ENCODE results near the gene SAP30BP. TPM values are rescaled to one million over a fixed set of nuclear protein-coding genes. Genes with fewer than 3 reads are reported as not detected.
A peak's percentile ranks its signal among the peaks of the same experiment; 100 is the strongest.

The SAP30BP gene
- total and polyA plus RNA-seq, 2 donors (not counting 3 experiments of a cell fraction or from before 2014, with no cell fraction given): 116 to 151 TPM

- Histone ChIP-seq H2AFZ (ENCODE audit: low read depth, low read length) (no peak overlapping the region), H3K27me3 (ENCODE audit: control insufficient read depth in 2 of 2, insufficient read depth in 2 of 2, low read length in 2 of 2) (no peaks in the 10 kb centered on the region), H3K9me3 (replicated peaks; ENCODE audit: control insufficient read depth, insufficient read depth, low read length) (no peaks in the 10 kb centered on the region), H4K20me1 (replicated peaks; ENCODE audit: control insufficient read depth, extremely low read depth, insufficient read depth, low read length) (no peaks in the 10 kb centered on the region), H3K4me2 (ENCODE audit: insufficient read depth, low read length) (no peak overlapping the region), H3K27ac (ENCODE audit: insufficient read depth, low read depth, low read length) (peak overlapping the region; percentile 29), H3K36me3 (ENCODE audit: control insufficient read depth in 2 of 2, extremely low read depth in 1 of 2, insufficient read depth in 2 of 2, low read length in 2 of 2) (no peaks in the 10 kb centered on the region), H3K4me1 (ENCODE audit: control insufficient read depth, extremely low read depth, insufficient read depth, low read length) (peaks cover 12% of the 10 kb centered on the region), H3K4me3 (replicated peaks in 1 of 3; ENCODE audit: insufficient read depth in 1 of 3, low read depth in 1 of 3, low read length in 3 of 3) (no peak overlapping the region), H3K9me1 (replicated peaks; ENCODE audit: control insufficient read depth, extremely low read depth, insufficient read depth, low read length) (no peaks in the 10 kb centered on the region), H3K79me2 (ENCODE audit: control insufficient read depth, insufficient read depth, low read length) (no peaks in the 10 kb centered on the region), H3K9ac (replicated peaks; ENCODE audit: extremely low read depth, insufficient read depth, low read length) (no peak overlapping the region)
- intact Hi-C loops (cut with micrococcal nuclease): loop anchor here (1.0 kb wide), 5 partner anchors 20 to 207 kb away; no protein-coding TSS in a partner anchor
- POLR2A ChIA-PET: interaction anchor here (0.6 to 1.6 kb wide), 4 partner anchors 9 to 116 kb away, joined by 3 to 9 read pairs (median 7); no protein-coding TSS in a partner anchor
- no TSS peak for BruUV-seq (replicated peaks)
- FAIRE-seq (peak; percentile 90), DNase-seq (ENCODE audit: low read depth, low spot score) (peak; percentile 82)
- CTCF ChIA-PET: interaction anchor here (0.5 to 16.3 kb wide), 44 partner anchors 9 to 369 kb away, joined by 3 to 625 read pairs (median 8); partner anchors contain the start of genes GALK1, GRB2, ITGB4 and RECQL5
- TF ChIP-seq POLR2A (IDR thresholded peaks at IDR 0.05; ENCODE audit: low read depth, low read length): no peak
- TF ChIP-seq, protein P1, sequence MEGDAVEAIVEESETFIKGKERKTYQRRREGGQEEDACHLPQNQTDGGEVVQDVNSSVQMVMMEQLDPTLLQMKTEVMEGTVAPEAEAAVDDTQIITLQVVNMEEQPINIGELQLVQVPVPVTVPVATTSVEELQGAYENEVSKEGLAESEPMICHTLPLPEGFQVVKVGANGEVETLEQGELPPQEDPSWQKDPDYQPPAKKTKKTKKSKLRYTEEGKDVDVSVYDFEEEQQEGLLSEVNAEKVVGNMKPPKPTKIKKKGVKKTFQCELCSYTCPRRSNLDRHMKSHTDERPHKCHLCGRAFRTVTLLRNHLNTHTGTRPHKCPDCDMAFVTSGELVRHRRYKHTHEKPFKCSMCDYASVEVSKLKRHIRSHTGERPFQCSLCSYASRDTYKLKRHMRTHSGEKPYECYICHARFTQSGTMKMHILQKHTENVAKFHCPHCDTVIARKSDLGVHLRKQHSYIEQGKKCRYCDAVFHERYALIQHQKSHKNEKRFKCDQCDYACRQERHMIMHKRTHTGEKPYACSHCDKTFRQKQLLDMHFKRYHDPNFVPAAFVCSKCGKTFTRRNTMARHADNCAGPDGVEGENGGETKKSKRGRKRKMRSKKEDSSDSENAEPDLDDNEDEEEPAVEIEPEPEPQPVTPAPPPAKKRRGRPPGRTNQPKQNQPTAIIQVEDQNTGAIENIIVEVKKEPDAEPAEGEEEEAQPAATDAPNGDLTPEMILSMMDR (IDR thresholded peaks at IDR 0.05; ENCODE audit: extremely low read depth in 1 of 2, insufficient read depth in 1 of 2, low read depth in 1 of 2, low read length in 2 of 2): peak; percentile 63 to 86
- dilution Hi-C loops (cut with MboI; ENCODE audit: extremely low pct_ligation_motif_present, low sequenced_read_pairs): no loop called here
These were observed 33.4 kb upstream of the SAP30BP start for GRCh38 chr17:75633486-75634375.

- Histone ChIP-seq H4K20me1 (replicated peaks; ENCODE audit: control insufficient read depth, extremely low read depth, insufficient read depth, low read length) (no peaks in the 10 kb centered on the region), H3K9ac (replicated peaks; ENCODE audit: extremely low read depth, insufficient read depth, low read length) (no peak overlapping the region), H3K27me3 (ENCODE audit: control insufficient read depth in 2 of 2, insufficient read depth in 2 of 2, low read length in 2 of 2) (no peaks in the 10 kb centered on the region), H3K9me3 (replicated peaks; ENCODE audit: control insufficient read depth, insufficient read depth, low read length) (no peaks in the 10 kb centered on the region), H3K27ac (ENCODE audit: insufficient read depth, low read depth, low read length) (no peak overlapping the region), H3K4me2 (ENCODE audit: insufficient read depth, low read length) (no peak overlapping the region), H3K79me2 (ENCODE audit: control insufficient read depth, insufficient read depth, low read length) (no peaks in the 10 kb centered on the region), H2AFZ (ENCODE audit: low read depth, low read length) (no peak overlapping the region), H3K4me3 (replicated peaks in 1 of 3; ENCODE audit: insufficient read depth in 1 of 3, low read depth in 1 of 3, low read length in 3 of 3) (no peak overlapping the region), H3K4me1 (ENCODE audit: control insufficient read depth, extremely low read depth, insufficient read depth, low read length) (peaks cover 12% of the 10 kb centered on the region), H3K9me1 (replicated peaks; ENCODE audit: control insufficient read depth, extremely low read depth, insufficient read depth, low read length) (no peaks in the 10 kb centered on the region), H3K36me3 (ENCODE audit: control insufficient read depth in 2 of 2, extremely low read depth in 1 of 2, insufficient read depth in 2 of 2, low read length in 2 of 2) (no peaks in the 10 kb centered on the region)
- ChIA-PET POLR2A (no interaction called here), CTCF (interaction anchor here (0.7 to 16.3 kb wide), 25 partner anchors 10 to 209 kb away, joined by 3 to 625 read pairs (median 24); partner anchors contain the start of genes RECQL5 and SAP30BP)
- dilution Hi-C loops (cut with MboI; ENCODE audit: extremely low pct_ligation_motif_present, low sequenced_read_pairs): no loop called here
- intact Hi-C loops (cut with micrococcal nuclease): no loop called here
- TF ChIP-seq EZH2 (IDR thresholded peaks at IDR 0.05; ENCODE audit: borderline replicate concordance, low read depth, low read length, severe bottlenecking) (no peak), POLR2AphosphoS5 (IDR thresholded peaks at IDR 0.05; ENCODE audit: insufficient read depth, low read depth, low read length) (no peak), POLR2A (IDR thresholded peaks at IDR 0.05; ENCODE audit: low read depth, low read length) (no peak), MYC (IDR thresholded peaks at IDR 0.05; ENCODE audit: low read depth, low read length) (no peak), FOS (IDR thresholded peaks at IDR 0.05; ENCODE audit: borderline replicate concordance, insufficient read depth, low read length) (no peak)
- TF ChIP-seq, protein P1 (IDR thresholded peaks at IDR 0.05; ENCODE audit: extremely low read depth in 1 of 2, insufficient read depth in 1 of 2, low read depth in 1 of 2, low read length in 2 of 2): no peak
- no TSS peak for BruUV-seq (replicated peaks)
- FAIRE-seq (no peak), DNase-seq (ENCODE audit: low read depth, low spot score) (no peak)
These were observed 32.8 kb upstream of the SAP30BP start for GRCh38 chr17:75634376-75634740.

Data from endothelial cell of umbilical vein (primary cell).